Erythroblast (primary cell): Measurements from ENCODE around the gene DEPDC5.
A peak's percentile ranks its signal among the peaks of the same experiment; 100 is the strongest.

ENCODE experiments used
- DNase-seq, 2 experiments: peaks; one replicate each; lab custom pipeline; 2025; lab: John Stamatoyannopoulos, UW
- GATA1 ChIP-seq: IDR thresholded peaks from 2 replicates; pipeline ENCODE4 v1.6.1; 2011; ENCODE audit warnings: low read depth, mild to moderate bottlenecking, control low read depth, low read length, moderate library complexity
- POLR2A ChIP-seq: IDR thresholded peaks from 2 replicates; pipeline ENCODE4 v1.6.1; 2011; ENCODE audit warnings: mild to moderate bottlenecking, low read length

The DEPDC5 gene

GRCh38 chr22:31945443-31945855, 191.6 kb downstream of the DEPDC5 start:
- TF ChIP-seq GATA1 = no peak
- TF ChIP-seq POLR2A = no peak
- peak; percentile 45 to 62 for DNase-seq

- DNase-seq = peak; percentile 45 to 52
- no peak for TF ChIP-seq GATA1
- peak; percentile 20 for TF ChIP-seq POLR2A
Measured at GRCh38 chr22:31945971-31946680, 192.3 kb downstream of the DEPDC5 start.

GRCh38 chr22:31947296-31947695, 193.5 kb downstream of the DEPDC5 start:
- peak; percentile 76 to 83 for DNase-seq
- TF ChIP-seq POLR2A (no peak), GATA1 (no peak)

- TF ChIP-seq GATA1 (no peak), POLR2A (no peak)
- no peak for DNase-seq
Measured at GRCh38 chr22:31948002-31948401, 194.2 kb downstream of the DEPDC5 start.

GRCh38 chr22:31950226-31950625, 196.4 kb downstream of the DEPDC5 start:
- DNase-seq = no peak
- TF ChIP-seq GATA1 = no peak

GRCh38 chr22:31951194-31952093, 197.6 kb downstream of the DEPDC5 start:
- no peak for DNase-seq
- TF ChIP-seq GATA1 (no peak), POLR2A (peak; percentile 8)

- peak; percentile 21 to 33 for DNase-seq
- TF ChIP-seq GATA1 (no peak), POLR2A (no peak)
Measured at GRCh38 chr22:31952094-31952401, 198.2 kb downstream of the DEPDC5 start.

- TF ChIP-seq POLR2A (no peak), GATA1 (no peak)
- DNase-seq = peak; percentile 16 to 66
Measured at GRCh38 chr22:31952472-31952871, 198.7 kb downstream of the DEPDC5 start.

- TF ChIP-seq GATA1 = no peak
- no peak for DNase-seq
Measured at GRCh38 chr22:31953261-31953660, 199.4 kb downstream of the DEPDC5 start.

- TF ChIP-seq POLR2A (no peak), GATA1 (no peak)
- no peak for DNase-seq
Measured at GRCh38 chr22:31954535-31955523, 201.0 kb downstream of the DEPDC5 start.

GRCh38 chr22:31956360-31956759, 202.5 kb downstream of the DEPDC5 start:
- TF ChIP-seq POLR2A = no peak
- TF ChIP-seq GATA1 = no peak
- DNase-seq = no peak
